HG02885 (cell line): ENCODE results near the gene NRXN3.

Source experiments
- ATAC-seq: cut with Tn5 transposase; IDR thresholded peaks from one replicate; pipeline ENCODE4 v1.9.1; 2021; ENCODE audit warnings: mild to moderate bottlenecking; ENCODE audit not compliant: unreplicated experiment, poor library complexity

Gene NRXN3

DNA sequence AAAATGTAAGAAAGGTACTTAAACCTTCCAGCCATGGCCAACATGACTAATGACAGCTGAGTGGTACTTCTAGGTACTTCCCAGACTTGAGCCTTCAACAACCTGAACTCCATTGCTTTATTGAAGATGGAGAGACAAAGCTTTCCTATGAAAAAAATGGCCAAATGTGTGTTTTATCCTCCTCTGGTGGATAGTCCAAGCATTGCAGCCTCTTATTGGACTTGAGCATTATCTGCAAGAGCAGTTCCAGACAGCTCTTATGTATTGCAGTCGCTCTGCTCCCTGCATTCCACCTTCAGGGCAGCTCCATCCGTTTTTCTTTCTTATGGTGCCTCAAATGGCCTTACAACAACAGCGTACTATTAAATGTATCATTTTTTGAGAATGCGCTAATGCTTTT is 588.2 kb downstream of the NRXN3 start:
- ATAC-seq: peak; percentile 79

DNA sequence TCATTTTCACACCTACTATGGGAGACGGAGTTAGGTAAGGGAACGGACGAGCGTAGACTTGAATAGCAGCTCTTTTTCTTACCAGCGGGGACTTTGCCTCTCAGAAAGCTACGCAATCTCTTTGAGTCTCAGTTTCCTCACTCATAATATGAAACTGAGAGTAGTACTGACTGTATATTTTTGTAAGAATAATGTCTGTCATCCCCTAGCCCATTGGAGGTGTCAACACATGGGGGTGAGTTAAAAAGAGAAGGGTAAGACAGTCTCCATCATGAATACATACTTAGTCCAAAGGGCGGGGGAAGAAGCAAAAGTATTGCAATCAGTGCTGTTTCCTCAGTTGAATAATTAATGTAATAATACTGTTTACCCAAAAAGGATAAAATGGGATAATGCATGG is 592.2 kb downstream of the NRXN3 start:
- ATAC-seq: no peak

DNA sequence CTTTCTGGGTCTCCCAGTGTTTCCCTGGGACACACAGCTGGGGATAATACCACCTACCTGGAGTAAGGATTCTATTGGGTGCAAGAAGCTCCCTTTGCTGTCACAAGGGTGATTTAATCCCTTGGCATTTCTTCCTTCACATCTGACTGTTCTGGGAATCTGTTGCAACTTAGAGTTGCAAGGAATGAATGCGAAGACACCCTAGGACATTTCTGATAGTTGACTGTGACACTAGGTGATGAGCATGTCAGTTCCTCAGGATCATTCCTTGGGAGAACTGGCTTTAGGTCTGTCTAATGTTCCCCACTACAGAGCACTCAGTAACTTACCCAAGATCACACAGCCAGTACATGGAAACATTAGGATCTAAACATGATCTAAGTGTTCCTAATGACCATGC is 593.6 kb downstream of the NRXN3 start:
- no peak for ATAC-seq

DNA sequence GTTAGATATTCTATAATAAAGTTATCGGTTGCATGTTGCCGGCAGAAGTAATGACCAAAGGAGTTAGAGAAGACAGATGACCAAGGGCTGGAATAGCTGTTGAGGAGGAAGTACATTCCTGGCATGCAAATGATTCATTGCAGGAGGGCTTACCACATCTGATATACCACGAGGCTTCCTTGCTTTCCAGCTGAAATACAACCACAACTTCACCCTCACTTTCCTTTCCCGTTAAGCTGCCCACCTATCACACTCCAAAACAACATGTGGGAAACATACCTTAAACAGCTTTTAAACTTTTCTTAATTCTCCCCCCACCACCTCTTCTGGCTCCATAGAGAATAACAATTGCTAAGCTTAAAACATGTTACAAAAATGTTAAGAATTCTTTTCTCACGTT is 594.1 kb downstream of the NRXN3 start:
- ATAC-seq: no peak

DNA sequence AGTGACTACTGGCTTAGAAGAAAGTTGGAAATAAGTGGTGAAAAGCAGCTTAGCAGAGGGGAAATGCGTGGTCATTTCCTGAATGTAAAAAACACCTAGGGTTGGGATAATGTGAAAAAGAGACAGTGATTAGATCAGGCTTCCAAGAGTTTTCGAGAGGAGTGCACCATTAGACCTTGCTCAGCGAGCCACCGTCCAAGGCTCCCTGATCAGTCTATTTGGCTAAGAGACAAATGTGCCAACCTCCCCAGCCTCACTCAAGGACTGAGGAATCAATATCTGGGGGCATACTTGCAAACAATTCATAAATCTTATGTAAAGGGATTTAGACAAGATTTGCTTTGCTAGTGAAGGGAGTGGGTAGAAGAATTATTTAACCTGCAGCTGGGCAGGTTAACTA is 594.5 kb downstream of the NRXN3 start:
- no peak for ATAC-seq

DNA sequence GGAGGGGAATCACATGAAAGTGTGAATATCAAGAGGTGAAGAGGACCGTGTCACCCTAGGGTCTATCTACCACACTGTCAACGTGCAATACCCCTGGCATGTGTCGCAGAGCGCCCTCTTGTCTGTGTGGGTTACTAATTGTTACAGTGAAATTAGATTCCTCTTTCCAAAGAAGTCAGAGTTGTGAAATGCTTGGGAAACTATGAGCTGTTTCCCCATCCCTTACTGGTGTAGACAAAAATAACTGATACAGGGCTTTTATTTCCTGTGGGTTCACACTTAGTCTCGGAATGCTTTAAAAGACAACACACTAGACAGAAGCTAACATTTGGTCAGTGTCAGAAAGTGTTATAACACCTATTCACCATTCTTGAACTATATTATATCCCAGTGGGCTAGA is 597.3 kb downstream of the NRXN3 start:
- no peak for ATAC-seq

DNA sequence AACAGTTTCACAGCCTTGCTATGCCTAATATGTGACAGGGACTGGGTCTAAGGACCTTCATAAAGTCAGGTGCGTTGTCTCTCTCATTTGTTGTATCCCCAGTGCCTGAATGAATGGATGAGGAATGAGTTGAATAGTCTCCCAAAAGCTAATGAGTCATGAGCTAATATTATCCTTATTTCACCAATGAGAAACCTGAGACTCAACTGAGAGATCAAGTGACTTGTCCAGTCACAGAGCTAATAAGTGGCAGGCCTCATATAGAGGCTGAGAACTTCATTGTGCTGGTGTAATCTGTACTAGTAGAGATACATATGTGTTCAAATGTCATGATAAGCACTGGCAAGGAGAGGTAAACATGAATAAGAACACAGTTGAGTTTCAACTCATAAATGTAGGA is 612.4 kb downstream of the NRXN3 start:
- no peak for ATAC-seq

DNA sequence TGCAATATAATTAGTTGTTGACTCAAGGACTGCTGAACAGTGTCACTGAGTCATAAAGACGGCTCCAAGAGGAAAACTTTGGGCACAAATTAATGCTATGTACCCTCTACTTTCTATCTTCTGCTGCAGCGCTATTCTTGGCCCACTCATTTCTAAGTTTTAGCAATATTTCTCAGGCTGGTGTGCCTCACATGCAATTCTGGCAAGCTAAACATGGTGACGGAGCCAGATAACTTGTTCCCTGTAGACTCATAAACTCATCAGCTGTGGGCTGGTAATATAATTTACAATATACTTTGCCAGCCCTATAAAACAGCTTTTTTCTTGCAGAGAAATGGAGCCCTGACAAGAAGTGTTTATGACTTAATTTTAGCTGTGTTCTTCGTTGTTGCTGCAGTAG is 615.1 kb downstream of the NRXN3 start:
- ATAC-seq: no peak

DNA sequence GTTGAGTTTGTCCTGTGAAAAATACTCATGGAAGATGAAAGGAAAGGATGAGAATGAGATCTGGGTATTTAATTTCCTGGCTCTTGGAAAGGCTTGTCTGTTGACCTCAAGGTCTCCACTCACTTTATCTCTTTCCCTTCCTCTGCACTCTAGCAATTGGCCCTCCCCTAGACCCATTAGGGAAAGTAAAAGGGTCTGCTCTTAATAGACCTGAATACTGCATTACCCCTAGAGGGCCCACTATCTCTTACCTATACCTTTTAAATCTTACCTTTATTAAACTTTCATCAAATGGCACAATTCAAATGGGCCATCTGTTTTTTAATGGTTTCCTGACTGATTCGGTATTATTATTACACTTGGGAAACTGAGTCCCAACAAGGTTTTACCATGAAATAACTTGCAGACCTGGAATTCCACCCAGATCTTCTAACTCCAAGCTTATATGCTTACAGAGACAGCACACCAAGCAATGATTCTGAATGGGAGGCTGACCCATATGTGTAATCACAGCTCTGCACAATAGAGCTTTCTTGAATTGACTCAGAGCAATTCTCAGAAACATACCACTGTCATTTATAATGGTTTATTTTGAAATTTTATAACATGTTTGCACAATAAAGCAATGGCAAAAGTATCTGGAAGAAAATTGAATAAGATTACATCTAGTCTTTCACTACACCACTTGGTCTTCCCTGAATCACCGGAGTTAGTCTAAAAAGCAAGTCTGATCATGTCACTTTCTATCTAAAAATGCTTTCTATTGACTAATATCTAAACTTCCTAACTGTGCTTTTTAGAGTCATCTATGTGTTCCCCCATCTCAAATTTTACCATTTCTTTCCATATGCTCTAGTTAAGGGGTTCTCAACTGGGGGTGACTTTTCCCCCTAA is 618.5 kb downstream of the NRXN3 start:
- ATAC-seq: no peak

DNA sequence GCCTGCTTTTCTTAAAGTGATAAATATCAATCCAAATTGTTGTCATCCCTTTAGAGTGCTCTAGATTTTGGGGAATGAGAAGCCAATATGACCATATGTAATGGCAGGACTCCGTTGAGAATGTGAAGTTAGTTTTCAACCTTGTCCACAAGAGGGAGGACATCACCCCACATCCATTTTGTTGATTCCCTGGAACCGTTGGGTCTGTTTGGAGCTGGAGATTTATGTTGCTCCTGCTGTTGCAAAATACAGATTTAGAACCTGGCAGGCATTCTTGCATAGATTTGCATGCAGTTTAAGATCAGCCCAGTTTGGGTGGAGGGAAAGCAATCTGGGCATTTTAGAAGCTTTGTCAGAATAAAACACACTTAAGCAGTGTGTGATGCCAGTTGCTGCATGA is 620.1 kb downstream of the NRXN3 start:
- ATAC-seq: no peak

DNA sequence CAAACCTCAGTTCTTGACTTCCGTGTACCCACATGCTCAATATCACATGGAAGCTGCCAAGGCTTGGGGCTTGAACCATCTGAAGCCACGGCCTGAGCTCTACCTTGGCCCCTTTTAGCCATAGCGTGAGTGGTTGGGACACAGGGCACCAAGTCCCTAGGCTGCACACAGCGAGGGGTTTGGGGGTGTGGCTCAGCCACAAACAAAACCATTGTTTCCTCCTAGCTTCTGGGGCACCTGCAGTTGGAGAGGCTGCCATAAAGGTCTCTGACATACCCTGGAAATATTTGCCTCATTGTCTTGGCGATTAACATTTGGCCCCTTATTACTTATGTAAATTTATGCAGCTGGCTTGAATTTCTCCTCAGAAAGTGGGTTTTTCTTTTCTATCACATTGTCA is 628.6 kb downstream of the NRXN3 start:
- no peak for ATAC-seq

DNA sequence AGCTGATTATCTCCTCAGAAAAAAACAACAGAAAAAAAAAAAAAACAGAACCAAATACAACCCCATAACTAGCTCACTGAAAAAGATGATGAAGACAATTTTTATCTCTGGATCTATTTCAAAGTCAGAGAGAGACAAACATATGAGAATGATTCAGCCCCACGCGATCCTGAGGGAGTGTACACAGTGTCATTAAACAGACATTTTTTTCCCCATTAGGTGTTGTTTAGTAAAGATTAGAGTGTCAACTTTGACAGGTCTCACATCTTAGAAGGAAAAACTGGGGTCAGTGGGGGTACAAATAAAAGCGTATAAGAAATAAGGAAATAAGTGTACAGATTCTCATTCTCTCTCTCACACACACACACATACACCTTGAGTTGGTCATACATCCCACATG is 635.4 kb downstream of the NRXN3 start:
- no peak for ATAC-seq

DNA sequence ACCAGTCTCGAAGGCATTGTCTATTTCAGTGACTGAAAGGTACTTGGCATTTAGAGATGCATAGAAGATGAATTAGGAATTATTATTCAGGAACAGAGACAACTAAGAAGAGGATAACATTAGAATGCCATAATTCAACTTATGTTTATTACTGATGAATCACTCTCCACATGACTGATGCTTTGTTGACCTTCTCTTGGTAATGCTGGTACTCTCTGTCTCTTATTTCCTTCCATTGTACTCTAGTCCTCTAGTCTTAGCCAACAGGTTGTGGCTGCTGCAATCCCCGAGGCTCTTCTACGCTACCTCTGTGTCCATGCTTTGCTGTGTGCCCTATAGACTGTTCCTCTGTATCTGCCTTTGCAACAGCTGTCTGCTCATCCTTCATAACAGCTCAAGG is 652.9 kb downstream of the NRXN3 start:
- ATAC-seq: no peak

DNA sequence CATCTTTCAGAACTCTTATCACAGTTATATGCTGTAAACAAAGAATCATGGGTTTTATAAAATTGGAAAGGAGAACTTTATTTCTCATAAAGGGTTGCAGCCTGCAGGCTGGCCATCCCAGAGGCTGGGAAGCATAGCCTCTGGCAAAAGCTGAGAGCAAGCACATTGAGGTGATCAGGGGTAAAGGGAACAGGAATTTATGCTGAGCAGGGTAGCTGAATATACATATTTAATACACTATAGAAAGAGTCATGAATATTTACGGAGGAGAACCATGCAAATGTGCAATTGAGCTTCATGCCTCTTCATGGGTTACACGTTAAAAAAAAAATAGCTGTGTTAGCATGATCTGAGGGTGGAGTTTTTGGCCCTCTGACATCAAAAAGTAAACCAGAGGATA is 653.3 kb downstream of the NRXN3 start:
- ATAC-seq: no peak

DNA sequence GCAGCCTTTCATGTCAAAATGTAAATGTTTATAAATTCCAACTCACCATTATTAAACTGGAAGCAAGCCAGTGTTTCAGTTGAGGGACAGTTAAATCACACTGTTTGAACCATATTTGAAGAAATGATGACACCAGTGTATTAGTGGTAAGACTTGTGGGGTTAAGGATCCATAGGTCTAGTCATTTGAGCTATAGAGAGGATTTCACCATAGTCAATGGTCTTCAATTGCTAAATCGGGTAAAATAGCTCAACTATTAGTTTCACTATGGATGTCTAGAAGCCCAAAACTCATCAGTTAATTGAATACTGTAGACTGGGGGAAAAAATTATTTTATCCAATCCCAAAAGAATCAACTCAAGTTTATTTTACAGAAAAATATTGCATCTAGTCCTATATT is 659.1 kb downstream of the NRXN3 start:
- ATAC-seq: no peak

DNA sequence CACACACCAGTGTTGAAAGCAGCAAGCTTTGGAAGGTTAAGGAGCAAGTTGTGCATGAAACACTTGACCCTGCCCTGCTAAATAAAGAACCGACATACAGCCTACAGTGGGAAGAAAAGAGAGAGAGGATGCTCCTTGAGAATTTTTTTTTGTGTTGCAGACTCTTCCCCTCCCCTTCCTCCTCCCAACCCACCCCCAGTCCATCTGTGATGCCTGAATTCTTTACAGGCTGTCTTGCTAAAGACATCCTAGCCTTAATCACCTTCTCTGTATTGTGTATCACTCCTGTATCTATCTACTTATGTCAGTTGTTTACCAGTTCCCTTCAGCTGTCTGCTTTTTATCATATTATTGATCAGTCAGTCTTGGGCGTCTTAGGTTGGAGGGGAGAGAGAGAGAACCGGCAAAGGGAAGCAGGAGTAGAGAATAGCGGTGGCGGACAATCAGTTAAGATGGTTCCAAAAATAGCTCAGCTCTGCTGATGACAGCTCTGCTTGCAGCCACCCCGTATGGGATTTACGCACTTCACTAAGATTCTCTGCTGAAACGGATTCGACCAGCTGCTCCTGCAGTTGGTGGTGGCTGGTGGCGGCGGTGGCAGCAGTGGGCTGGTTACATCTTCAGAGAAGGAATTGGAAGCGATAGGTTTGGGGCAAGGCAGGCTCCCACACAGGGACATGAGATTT is 664.7 kb downstream of the NRXN3 start:
- no peak for ATAC-seq

DNA sequence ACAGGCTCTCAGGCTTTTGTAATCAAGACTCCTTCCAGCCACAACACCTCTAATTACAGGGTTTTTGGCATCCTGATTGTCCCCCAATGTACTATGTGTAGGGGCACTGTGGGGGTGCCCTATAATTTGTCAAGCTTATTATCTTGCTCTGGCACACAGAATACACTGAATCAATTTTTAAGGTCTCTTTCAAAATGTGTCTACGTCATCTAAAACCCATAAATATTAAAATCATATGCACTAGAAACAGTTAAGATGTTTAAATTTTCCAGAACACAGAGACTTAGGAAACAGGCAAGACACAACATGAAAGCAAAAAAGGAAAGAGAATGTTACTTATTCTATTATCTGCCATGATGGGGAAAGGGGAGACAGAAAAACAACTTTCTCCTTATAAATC is 665.7 kb downstream of the NRXN3 start:
- no peak for ATAC-seq

DNA sequence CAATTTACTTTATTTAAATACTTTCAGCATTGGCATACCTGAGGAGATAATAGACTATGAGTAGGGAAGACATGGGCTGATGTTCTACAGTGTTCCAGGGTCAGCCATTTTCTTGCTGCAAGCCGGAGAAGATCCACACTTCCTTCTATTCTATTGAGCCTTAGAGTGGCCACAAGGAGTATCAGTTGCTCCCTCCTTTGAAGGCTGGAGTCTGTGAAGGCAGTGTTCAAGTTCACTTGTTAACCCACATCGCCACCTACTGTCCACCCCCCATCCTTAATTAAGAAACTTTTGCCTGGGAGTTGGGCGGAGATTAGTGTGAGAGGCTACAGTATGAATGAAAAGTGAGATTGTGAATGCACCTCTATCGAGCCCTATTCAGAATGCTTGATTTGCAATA is 666.6 kb downstream of the NRXN3 start:
- ATAC-seq: peak; percentile 76

DNA sequence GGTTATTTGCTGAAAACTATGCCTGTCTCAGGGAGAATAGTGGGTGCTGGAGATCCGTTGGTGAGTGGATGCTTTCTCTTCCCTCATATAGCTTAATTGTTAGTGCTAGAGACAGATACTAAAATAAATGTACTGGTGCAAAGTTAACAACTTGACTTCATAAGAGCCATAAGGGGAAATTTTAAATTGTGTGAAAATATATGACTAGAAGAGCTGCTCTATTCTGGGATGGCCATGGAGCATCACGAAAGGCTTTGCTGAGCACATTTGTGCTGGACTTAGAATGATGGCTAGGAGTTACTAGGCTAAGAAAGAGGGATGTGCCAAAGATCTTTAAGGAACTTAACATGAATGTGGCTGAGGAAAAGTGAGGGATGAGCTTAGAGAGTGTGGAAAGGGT is 668.8 kb downstream of the NRXN3 start:
- ATAC-seq: no peak

DNA sequence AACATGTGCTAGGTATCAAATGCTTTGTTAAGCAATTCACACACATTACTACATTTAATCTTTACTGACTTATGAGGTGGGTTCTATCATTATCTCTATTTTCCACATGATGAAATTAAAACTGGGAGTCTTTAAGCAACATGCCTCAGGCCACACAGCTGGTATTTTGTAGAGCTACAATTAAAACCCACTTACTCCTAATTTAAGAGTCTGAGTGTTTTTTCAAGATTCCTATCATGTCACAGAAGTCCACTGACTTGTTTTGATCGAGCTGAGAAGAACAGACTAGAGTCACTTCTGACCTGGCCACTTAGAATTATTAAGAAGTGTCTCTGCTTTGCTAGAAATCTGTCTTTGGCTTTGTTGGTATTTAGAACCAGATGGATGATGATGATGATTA is 670.7 kb downstream of the NRXN3 start:
- no peak for ATAC-seq

DNA sequence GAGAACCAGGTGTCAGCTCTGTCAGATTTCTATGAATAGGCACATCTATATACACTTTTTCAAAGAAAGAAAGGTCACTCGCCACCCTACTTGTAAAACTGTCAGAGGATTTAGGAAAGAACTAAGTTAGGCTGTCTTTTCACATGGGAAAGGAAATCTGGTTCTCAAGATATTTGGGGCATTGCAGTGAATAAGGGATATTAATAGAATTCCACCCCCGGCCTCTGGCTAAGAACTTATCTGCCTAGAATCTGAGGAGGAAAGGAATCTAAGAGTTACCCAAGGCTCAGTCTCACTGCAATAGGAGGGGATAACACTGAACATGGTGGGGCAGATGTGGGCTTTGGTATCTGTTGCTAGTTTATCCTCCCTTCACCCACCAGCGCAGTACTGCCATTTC is 677.6 kb downstream of the NRXN3 start:
- no peak for ATAC-seq

DNA sequence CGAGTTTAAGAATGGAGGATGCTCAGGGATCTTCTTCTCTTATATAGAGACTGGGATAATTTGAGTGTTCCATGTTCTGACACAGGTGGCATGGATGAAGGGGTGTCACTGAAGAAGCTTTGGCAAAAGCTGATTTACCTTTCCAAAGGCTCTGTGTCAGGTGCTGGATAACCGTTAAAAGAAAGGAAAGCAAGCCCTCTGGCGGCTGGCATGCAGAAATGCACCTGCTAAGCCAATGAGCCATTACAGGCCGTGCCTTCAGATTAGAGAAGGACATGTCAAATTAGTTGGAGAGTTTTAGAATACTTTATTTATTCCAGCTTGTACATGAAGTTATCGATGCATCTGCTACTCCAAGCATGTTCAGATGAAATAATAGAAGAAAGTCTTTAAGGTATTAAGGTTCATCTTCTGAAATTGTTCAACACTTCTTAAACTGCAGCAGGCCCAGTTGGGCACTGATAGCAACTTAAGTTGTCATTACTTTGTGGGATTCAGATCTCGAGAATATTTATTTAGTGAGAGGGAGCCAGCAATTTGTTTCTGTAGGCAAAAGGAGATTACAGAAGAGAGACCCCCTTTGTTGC is 678.2 kb downstream of the NRXN3 start:
- ATAC-seq: peak; percentile 95
